ENCODE data around the gene AXIN2.

Gene AXIN2

DNA sequence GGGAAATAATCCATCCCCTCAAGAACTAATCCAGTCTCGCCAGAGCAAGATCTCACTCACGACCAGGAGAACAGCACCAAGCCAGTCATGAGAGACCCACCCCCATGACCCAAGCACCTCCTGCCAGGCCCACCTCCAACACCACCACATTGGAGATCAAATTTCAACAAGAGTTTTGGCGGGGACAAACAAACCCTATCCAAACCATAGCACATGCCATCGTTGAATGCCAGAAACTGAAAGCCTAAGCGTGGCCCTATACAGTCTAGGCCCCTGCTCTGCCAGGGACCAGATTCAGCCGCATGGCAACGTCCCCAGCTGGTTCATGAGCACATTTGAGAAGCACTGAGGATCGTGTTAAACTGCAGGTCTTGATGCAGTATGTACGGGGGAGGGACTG, 57.3 kb downstream of the AXIN2 start:
- Histone ChIP-seq H3K27me3 (ENCODE audit: insufficient read depth, low read length, poor library complexity) (no peaks in the 10 kb centered on the region), H3K27ac (ENCODE audit: low read length) (no peak overlapping the region), H3K9ac (ENCODE audit: low read depth, low read length) (no peak overlapping the region), H3K79me2 (ENCODE audit: insufficient read depth, low read length) (no peaks in the 10 kb centered on the region), H3K36me3 (ENCODE audit: insufficient read depth, low read length) (no peaks in the 10 kb centered on the region), H2AFZ (ENCODE audit: low read depth, low read length) (no peak overlapping the region), H3K4me2 (ENCODE audit: insufficient read depth, low read length) (no peak overlapping the region), H3K4me3 (ENCODE audit: low read depth in 1 of 2, low read length in 2 of 2) (no peak overlapping the region), H3K4me1 (ENCODE audit: insufficient read depth, low read length) (no peaks in the 10 kb centered on the region), H3K9me3 (ENCODE audit: insufficient read depth, low read length, severe bottlenecking) (no peaks in the 10 kb centered on the region), H4K20me1 (ENCODE audit: insufficient read depth, low read length) (no peaks in the 10 kb centered on the region)
- DNase-seq (no peak), ATAC-seq (ENCODE audit: insufficient read depth, low read depth) (no peak)
- TF ChIP-seq, protein P1, sequence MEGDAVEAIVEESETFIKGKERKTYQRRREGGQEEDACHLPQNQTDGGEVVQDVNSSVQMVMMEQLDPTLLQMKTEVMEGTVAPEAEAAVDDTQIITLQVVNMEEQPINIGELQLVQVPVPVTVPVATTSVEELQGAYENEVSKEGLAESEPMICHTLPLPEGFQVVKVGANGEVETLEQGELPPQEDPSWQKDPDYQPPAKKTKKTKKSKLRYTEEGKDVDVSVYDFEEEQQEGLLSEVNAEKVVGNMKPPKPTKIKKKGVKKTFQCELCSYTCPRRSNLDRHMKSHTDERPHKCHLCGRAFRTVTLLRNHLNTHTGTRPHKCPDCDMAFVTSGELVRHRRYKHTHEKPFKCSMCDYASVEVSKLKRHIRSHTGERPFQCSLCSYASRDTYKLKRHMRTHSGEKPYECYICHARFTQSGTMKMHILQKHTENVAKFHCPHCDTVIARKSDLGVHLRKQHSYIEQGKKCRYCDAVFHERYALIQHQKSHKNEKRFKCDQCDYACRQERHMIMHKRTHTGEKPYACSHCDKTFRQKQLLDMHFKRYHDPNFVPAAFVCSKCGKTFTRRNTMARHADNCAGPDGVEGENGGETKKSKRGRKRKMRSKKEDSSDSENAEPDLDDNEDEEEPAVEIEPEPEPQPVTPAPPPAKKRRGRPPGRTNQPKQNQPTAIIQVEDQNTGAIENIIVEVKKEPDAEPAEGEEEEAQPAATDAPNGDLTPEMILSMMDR (IDR thresholded peaks at IDR 0.05; ENCODE audit: borderline replicate concordance, extremely low read depth, low read length, poor library complexity, severe bottlenecking), result no peak
- TF ChIP-seq EZH2 (IDR thresholded peaks at IDR 0.05; ENCODE audit: borderline replicate concordance, low read depth, low read length, severe bottlenecking), result no peak

DNA sequence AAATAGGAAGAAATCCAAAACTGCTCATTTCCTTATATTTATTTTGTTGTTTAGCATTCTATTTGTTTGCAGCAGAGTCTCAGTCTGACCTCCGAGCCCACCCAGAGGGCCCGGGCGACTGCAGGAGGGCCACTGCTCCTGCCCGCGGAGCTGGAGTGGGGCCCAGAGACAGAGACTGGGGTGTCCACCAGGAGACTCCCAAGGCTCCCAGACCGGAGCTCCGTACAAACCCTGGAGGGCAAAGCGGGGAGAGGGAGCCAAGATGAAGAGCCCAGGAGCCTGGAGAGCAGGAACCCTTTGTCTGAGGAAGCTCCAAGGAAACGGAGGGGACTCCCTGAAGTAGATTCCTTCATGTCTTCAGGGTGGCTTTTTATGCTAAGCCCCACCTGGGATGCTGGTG, 57.9 kb downstream of the AXIN2 start:
- no peak overlapping the region for H3K9ac ChIP-seq (ENCODE audit: low read depth, low read length)

DNA sequence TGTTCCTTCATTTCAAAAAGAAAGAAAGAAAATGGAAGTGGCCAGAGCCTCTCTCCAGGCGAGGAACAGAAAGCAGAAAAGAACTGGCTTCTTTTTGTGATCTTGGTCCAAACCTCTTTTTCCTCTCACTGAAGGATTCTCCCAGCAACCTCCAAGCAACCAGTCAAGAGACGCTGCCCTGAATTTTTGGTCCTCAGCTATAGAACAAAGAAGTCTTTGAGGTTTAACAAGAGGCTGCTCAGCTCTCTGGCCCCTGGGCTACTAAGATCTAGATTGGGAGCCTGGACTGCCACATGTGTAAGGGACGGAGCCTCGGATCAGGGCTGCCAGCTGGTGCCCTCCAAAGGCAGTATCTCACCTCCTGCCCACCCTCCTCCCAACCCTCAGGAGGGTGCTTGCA, 62.6 kb downstream of the AXIN2 start:
- DNase-seq (no peak), ATAC-seq (ENCODE audit: insufficient read depth, low read depth) (no peak)
- TF ChIP-seq, protein P1 (IDR thresholded peaks at IDR 0.05; ENCODE audit: borderline replicate concordance, extremely low read depth, low read length, poor library complexity, severe bottlenecking), result no peak
- TF ChIP-seq EZH2 (IDR thresholded peaks at IDR 0.05; ENCODE audit: borderline replicate concordance, low read depth, low read length, severe bottlenecking), result no peak
- no peak overlapping the region for H3K9ac ChIP-seq (ENCODE audit: low read depth, low read length)
- no peaks in the 10 kb centered on the region for H3K36me3 ChIP-seq (ENCODE audit: insufficient read depth, low read length)
- H3K4me1 ChIP-seq (ENCODE audit: insufficient read depth, low read length), result peaks cover 13% of the 10 kb centered on the region
- no peaks in the 10 kb centered on the region for H3K79me2 ChIP-seq (ENCODE audit: insufficient read depth, low read length)
- no peak overlapping the region for H3K4me2 ChIP-seq (ENCODE audit: insufficient read depth, low read length)
- H4K20me1 ChIP-seq (ENCODE audit: insufficient read depth, low read length), result no peaks in the 10 kb centered on the region
- H3K9me3 ChIP-seq (ENCODE audit: insufficient read depth, low read length, severe bottlenecking), result no peaks in the 10 kb centered on the region
- no peak overlapping the region for H2AFZ ChIP-seq (ENCODE audit: low read depth, low read length)
- H3K27ac ChIP-seq (ENCODE audit: low read length), result no peak overlapping the region
- no peak overlapping the region for H3K4me3 ChIP-seq (ENCODE audit: low read depth in 1 of 2, low read length in 2 of 2)
- H3K27me3 ChIP-seq (ENCODE audit: insufficient read depth, low read length, poor library complexity), result peaks cover 6% of the 10 kb centered on the region

More for the DNA sequence above, 57.9 kb downstream of the AXIN2 start:
- H3K4me1 ChIP-seq (ENCODE audit: insufficient read depth, low read length), result no peaks in the 10 kb centered on the region
- DNase-seq (no peak), ATAC-seq (ENCODE audit: insufficient read depth, low read depth) (no peak)
- H3K9me3 ChIP-seq (ENCODE audit: insufficient read depth, low read length, severe bottlenecking), result no peaks in the 10 kb centered on the region
- TF ChIP-seq EZH2 (IDR thresholded peaks at IDR 0.05; ENCODE audit: borderline replicate concordance, low read depth, low read length, severe bottlenecking), result no peak
- TF ChIP-seq, protein P1 (IDR thresholded peaks at IDR 0.05; ENCODE audit: borderline replicate concordance, extremely low read depth, low read length, poor library complexity, severe bottlenecking), result no peak
- H3K4me2 ChIP-seq (ENCODE audit: insufficient read depth, low read length), result no peak overlapping the region
- no peak overlapping the region for H2AFZ ChIP-seq (ENCODE audit: low read depth, low read length)
- H3K36me3 ChIP-seq (ENCODE audit: insufficient read depth, low read length), result no peaks in the 10 kb centered on the region
- no peak overlapping the region for H3K4me3 ChIP-seq (ENCODE audit: low read depth in 1 of 2, low read length in 2 of 2)
- H3K79me2 ChIP-seq (ENCODE audit: insufficient read depth, low read length), result no peaks in the 10 kb centered on the region
- no peak overlapping the region for H3K27ac ChIP-seq (ENCODE audit: low read length)
- H3K27me3 ChIP-seq (ENCODE audit: insufficient read depth, low read length, poor library complexity), result no peaks in the 10 kb centered on the region
- no peaks in the 10 kb centered on the region for H4K20me1 ChIP-seq (ENCODE audit: insufficient read depth, low read length)

DNA sequence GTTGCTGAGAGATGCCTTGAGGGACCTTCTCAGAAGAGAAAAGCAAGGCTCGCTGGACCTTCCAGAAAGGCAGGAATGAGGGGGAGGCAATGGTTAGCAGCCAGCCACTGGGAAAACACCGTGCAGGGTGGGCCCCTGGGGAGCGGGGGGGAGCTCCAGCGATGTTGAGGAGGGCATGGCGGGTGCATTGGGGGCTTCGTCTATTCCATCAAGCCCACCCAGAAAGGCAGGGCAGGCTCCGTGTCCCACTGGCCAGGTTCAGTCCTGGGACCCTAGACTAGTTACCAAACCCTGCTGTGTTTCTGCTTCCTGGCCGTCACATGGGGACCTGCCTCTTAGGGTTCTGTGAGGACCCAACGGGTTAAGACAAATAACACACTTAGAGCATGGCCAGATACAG, 64.6 kb downstream of the AXIN2 start:
- no peaks in the 10 kb centered on the region for H3K9me3 ChIP-seq (ENCODE audit: insufficient read depth, low read length, severe bottlenecking)
- TF ChIP-seq, protein P1 (IDR thresholded peaks at IDR 0.05; ENCODE audit: borderline replicate concordance, extremely low read depth, low read length, poor library complexity, severe bottlenecking), result no peak
- TF ChIP-seq EZH2 (IDR thresholded peaks at IDR 0.05; ENCODE audit: borderline replicate concordance, low read depth, low read length, severe bottlenecking), result no peak
- ATAC-seq (ENCODE audit: insufficient read depth, low read depth), result no peak

More for the DNA sequence above, 64.6 kb downstream of the AXIN2 start:
- H3K4me3 ChIP-seq (ENCODE audit: low read depth in 1 of 2, low read length in 2 of 2), result no peak overlapping the region
- H3K4me1 ChIP-seq (ENCODE audit: insufficient read depth, low read length), result peaks cover 13% of the 10 kb centered on the region
- H3K4me2 ChIP-seq (ENCODE audit: insufficient read depth, low read length), result no peak overlapping the region
- no peaks in the 10 kb centered on the region for H3K79me2 ChIP-seq (ENCODE audit: insufficient read depth, low read length)
- no peaks in the 10 kb centered on the region for H4K20me1 ChIP-seq (ENCODE audit: insufficient read depth, low read length)
- no peak overlapping the region for H3K27ac ChIP-seq (ENCODE audit: low read length)
- H3K27me3 ChIP-seq (ENCODE audit: insufficient read depth, low read length, poor library complexity), result peaks cover 6% of the 10 kb centered on the region
- H2AFZ ChIP-seq (ENCODE audit: low read depth, low read length), result no peak overlapping the region
- H3K9ac ChIP-seq (ENCODE audit: low read depth, low read length), result no peak overlapping the region
- no peaks in the 10 kb centered on the region for H3K36me3 ChIP-seq (ENCODE audit: insufficient read depth, low read length)
- DNase-seq, result no peak
